Measurements from ENCODE around the gene GTF2I. TPM values are rescaled to one million over a fixed set of nuclear protein-coding genes. Genes with fewer than 3 reads are reported as not detected.
"Not testable (repeated sequence)": the region's sequence is repeated elsewhere in the genome, so short reads cannot be mapped to it uniquely, and the experiment has no call there.

The GTF2I gene
- polyA plus RNA-seq, 1 donor, result 520 TPM

GRCh38 chr7:74655768-74656440, 1.6 kb upstream of the GTF2I start:
- no peak for DNase-seq

- no peak for DNase-seq
These were observed 1.1 kb upstream of the GTF2I start for GRCh38 chr7:74656441-74656836.

- DNase-seq, result peak; percentile 97
These were observed 454 bp upstream of the GTF2I start for GRCh38 chr7:74656837-74657691.

GRCh38 chr7:74658178-74659004, 873 bp downstream of the GTF2I start:
- DNase-seq, result peak; percentile 90

GRCh38 chr7:74660202-74660601, 2.7 kb downstream of the GTF2I start:
- not testable (repeated sequence) for DNase-seq

- not testable (repeated sequence) for DNase-seq
These were observed 4.6 kb downstream of the GTF2I start for GRCh38 chr7:74661836-74662794.

- no peak for DNase-seq
These were observed 7.9 kb downstream of the GTF2I start for GRCh38 chr7:74665296-74665938.

- not testable (repeated sequence) for DNase-seq
These were observed 9.5 kb downstream of the GTF2I start for GRCh38 chr7:74667013-74667412.

GRCh38 chr7:74667520-74667919, 10.0 kb downstream of the GTF2I start:
- DNase-seq, result not testable (repeated sequence)

- no peak for DNase-seq
These were observed 14.1 kb downstream of the GTF2I start for GRCh38 chr7:74671602-74672001.

- no peak for DNase-seq
These were observed 14.9 kb downstream of the GTF2I start for GRCh38 chr7:74672343-74672915.

GRCh38 chr7:74674166-74674565, 16.6 kb downstream of the GTF2I start:
- DNase-seq, result no peak

- no peak for DNase-seq
These were observed 25.3 kb downstream of the GTF2I start for GRCh38 chr7:74682829-74683228.

- DNase-seq, result no peak
These were observed 26.3 kb downstream of the GTF2I start for GRCh38 chr7:74683799-74684198.

GRCh38 chr7:74684473-74684872, 27.0 kb downstream of the GTF2I start:
- no peak for DNase-seq

GRCh38 chr7:74684921-74685320, 27.4 kb downstream of the GTF2I start:
- no peak for DNase-seq

GRCh38 chr7:74690474-74690873, 33.0 kb downstream of the GTF2I start:
- no peak for DNase-seq

GRCh38 chr7:74704419-74704818, 46.9 kb downstream of the GTF2I start:
- DNase-seq, result not testable (repeated sequence)

GRCh38 chr7:74707238-74707637, 49.7 kb downstream of the GTF2I start:
- DNase-seq, result no peak

- no peak for DNase-seq
These were observed 51.2 kb downstream of the GTF2I start for GRCh38 chr7:74708569-74709275.
